Osteoblast (primary cell): ENCODE data around the gene DOCK1. TPM values are rescaled to one million over a fixed set of nuclear protein-coding genes. Genes with fewer than 3 reads are reported as not detected.
A peak's percentile ranks its signal among the peaks of the same experiment; 100 is the strongest.

ENCODE experiments used
- DNase-seq: peaks from one replicate; pipeline ENCODE4 v3.0.0; 2011; ENCODE audit warnings: low spot score, mixed read lengths; ENCODE audit not compliant: insufficient read length; ENCODE audit errors: missing footprints
- H2AFZ ChIP-seq: 2 replicates; pipeline ENCODE4 v1.6.0; 2011; ENCODE audit warnings: mild to moderate bottlenecking, low read length
- H3K27ac ChIP-seq: 2 replicates; pipeline ENCODE4 v1.5.1; 2011; ENCODE audit warnings: mild to moderate bottlenecking, low read depth, low read length, moderate library complexity
- H3K27me3 ChIP-seq: 2 replicates; pipeline ENCODE4 v1.6.0; 2012; ENCODE audit warnings: mild to moderate bottlenecking, control low read depth, inconsistent platforms, low read length, moderate library complexity; ENCODE audit not compliant: insufficient read depth
- H3K36me3 ChIP-seq: 2 replicates; pipeline ENCODE4 v1.5.1; 2011; ENCODE audit warnings: mild to moderate bottlenecking, low read length, control low read depth, moderate library complexity; ENCODE audit not compliant: insufficient read depth
- H3K4me1 ChIP-seq: 2 replicates; pipeline ENCODE4 v1.5.1; 2011; ENCODE audit warnings: mild to moderate bottlenecking, low read length, control low read depth, moderate library complexity; ENCODE audit not compliant: insufficient read depth
- H3K4me2 ChIP-seq: 2 replicates; pipeline ENCODE4 v1.6.0; 2011; ENCODE audit warnings: mild to moderate bottlenecking, low read length; ENCODE audit not compliant: insufficient read depth
- H3K4me3 ChIP-seq: fragments of 200-600 bp; sonication (generic); 3 replicates; pipeline ENCODE4 v1.5.1; 2012; ENCODE audit warnings: mild to moderate bottlenecking, low read length, inconsistent platforms; ENCODE audit not compliant: insufficient read depth
- H3K79me2 ChIP-seq: 2 replicates; pipeline ENCODE4 v1.6.0; 2012; ENCODE audit warnings: mild to moderate bottlenecking, low read length, control low read depth, inconsistent platforms; ENCODE audit not compliant: insufficient read depth
- H3K9me3 ChIP-seq: 2 replicates; pipeline ENCODE4 v1.5.1; 2011; ENCODE audit warnings: low read depth, low read length, control low read depth
- H4K20me1 ChIP-seq: 2 replicates; pipeline ENCODE4 v1.6.0; 2012; ENCODE audit warnings: mild to moderate bottlenecking, low read length, control low read depth; ENCODE audit not compliant: insufficient read depth
- total RNA-seq: library from RNA; depleted of rRNA; stranded (reverse); fragments of >200 nt; gene quantifications from 2 replicates; pipeline ENCODE4 v1.2.3, GENCODE V29; 2012
- TF ChIP-seq, protein P1 (sequence below): IDR thresholded peaks from 2 replicates; pipeline ENCODE4 v1.5.1; 2011; ENCODE audit warnings: mild to moderate bottlenecking, low read depth, low read length, moderate library complexity; ENCODE audit errors: extremely low read depth

The DOCK1 gene
- total RNA-seq, 1 donor, result 80.3 TPM

DNA sequence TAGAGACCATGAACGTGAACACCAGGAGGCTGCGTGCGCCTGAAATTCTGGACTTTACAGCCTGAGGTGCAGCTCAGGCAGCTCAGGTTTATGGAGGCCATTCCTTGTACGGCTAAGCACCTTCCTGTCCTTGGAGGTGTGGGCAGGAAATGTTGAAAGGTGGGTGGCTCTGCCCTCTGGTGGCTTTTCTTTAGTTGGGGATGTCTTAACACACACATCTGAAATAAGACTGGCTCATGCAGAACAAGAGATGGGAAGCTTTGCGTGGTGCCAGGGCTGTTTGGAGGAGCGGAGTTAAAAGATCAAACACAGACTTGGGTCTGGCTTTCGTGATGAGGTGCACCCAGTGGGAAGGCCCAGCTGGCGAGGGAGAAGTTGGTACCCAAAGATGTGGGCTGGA lies 64.1 kb downstream of the DOCK1 start:
- TF ChIP-seq, protein P1, sequence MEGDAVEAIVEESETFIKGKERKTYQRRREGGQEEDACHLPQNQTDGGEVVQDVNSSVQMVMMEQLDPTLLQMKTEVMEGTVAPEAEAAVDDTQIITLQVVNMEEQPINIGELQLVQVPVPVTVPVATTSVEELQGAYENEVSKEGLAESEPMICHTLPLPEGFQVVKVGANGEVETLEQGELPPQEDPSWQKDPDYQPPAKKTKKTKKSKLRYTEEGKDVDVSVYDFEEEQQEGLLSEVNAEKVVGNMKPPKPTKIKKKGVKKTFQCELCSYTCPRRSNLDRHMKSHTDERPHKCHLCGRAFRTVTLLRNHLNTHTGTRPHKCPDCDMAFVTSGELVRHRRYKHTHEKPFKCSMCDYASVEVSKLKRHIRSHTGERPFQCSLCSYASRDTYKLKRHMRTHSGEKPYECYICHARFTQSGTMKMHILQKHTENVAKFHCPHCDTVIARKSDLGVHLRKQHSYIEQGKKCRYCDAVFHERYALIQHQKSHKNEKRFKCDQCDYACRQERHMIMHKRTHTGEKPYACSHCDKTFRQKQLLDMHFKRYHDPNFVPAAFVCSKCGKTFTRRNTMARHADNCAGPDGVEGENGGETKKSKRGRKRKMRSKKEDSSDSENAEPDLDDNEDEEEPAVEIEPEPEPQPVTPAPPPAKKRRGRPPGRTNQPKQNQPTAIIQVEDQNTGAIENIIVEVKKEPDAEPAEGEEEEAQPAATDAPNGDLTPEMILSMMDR, result peak; percentile 25
- no peak overlapping the region for H3K4me2 ChIP-seq
- peaks cover 71% of the 10 kb centered on the region for H3K79me2 ChIP-seq
- H3K27ac ChIP-seq, result no peak overlapping the region
- DNase-seq, result no peak
- peaks cover 33% of the 10 kb centered on the region for H4K20me1 ChIP-seq
- no peak overlapping the region for H2AFZ ChIP-seq
- H3K4me3 ChIP-seq, result no peak overlapping the region
- peaks cover 9% of the 10 kb centered on the region for H3K36me3 ChIP-seq
- H3K27me3 ChIP-seq, result no peaks in the 10 kb centered on the region
- peaks cover 23% of the 10 kb centered on the region for H3K4me1 ChIP-seq
- no peaks in the 10 kb centered on the region for H3K9me3 ChIP-seq

DNA sequence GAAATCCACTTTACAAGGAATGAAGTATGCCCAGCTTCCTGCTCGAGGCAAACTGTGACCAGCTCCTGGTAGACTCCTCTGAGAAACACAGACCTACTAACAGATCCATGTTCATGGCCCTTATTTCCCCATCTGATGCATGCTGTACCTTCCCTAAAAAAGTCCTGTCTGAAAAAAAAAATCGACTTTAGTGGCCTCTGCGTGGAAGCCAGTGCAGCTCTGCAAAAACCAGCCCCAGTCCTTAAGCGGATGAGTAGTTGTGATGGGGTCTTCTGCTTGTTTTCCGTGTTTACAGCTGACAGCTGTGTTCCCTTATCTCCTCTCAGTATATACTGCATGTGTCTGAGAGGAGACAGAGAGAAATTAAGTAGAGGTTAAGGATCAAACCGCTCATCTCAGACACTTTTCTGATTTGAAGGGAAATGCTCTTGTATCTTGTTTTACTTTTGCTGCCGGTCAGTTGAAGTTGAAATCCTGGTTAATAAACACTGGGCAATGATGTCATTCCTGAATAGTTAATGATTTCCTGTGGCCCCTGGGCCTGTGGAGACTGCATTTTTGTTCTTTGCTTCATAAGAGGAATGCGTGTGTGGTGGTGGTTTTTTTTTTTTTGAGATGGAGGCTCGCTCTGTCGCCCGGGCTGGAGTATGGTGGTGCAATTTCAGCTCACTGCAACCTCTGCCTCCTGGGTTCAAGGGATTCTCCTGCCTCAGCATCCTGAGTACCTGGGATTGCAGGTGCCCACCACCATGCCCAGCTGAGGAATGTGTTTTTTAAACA lies 67.6 kb downstream of the DOCK1 start:
- Histone ChIP-seq H3K27ac (peak overlapping the region; percentile 86), H4K20me1 (peaks cover 20% of the 10 kb centered on the region), H3K36me3 (peaks cover 21% of the 10 kb centered on the region), H3K9me3 (no peaks in the 10 kb centered on the region), H3K79me2 (peaks cover 65% of the 10 kb centered on the region), H3K4me2 (peak overlapping the region; percentile 80), H3K27me3 (no peaks in the 10 kb centered on the region), H2AFZ (peak overlapping the region; percentile 68), H3K4me1 (peaks cover 23% of the 10 kb centered on the region), H3K4me3 (peak overlapping the region; percentile 57)
- peak; percentile 90 for DNase-seq
- TF ChIP-seq, protein P1, result no peak

DNA sequence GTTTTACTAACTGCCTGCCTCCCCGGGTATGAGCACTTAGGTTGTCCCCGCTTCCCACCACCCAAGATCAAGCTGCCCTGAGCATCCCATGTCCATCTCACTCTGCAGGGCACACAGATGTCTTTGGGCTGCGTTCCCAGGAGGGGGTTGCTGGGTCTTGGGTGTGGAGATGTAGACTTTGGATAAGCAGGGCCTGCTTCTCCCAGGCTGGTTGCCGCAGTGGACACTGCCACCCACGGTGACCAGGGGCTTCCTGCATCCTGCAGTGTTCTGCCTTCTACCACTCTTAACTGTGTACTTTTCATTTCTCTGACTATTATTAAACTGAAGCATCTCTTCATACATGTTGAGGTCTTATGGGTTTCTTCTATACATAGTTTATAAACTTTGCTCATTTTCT lies 70.0 kb downstream of the DOCK1 start:
- Histone ChIP-seq H2AFZ (no peak overlapping the region), H3K4me1 (peaks cover 23% of the 10 kb centered on the region), H4K20me1 (peaks cover 16% of the 10 kb centered on the region), H3K9me3 (no peaks in the 10 kb centered on the region), H3K27me3 (no peaks in the 10 kb centered on the region), H3K4me2 (no peak overlapping the region), H3K4me3 (no peak overlapping the region), H3K36me3 (peaks cover 26% of the 10 kb centered on the region), H3K27ac (no peak overlapping the region), H3K79me2 (peaks cover 42% of the 10 kb centered on the region)
- no peak for DNase-seq
- TF ChIP-seq, protein P1, result no peak

DNA sequence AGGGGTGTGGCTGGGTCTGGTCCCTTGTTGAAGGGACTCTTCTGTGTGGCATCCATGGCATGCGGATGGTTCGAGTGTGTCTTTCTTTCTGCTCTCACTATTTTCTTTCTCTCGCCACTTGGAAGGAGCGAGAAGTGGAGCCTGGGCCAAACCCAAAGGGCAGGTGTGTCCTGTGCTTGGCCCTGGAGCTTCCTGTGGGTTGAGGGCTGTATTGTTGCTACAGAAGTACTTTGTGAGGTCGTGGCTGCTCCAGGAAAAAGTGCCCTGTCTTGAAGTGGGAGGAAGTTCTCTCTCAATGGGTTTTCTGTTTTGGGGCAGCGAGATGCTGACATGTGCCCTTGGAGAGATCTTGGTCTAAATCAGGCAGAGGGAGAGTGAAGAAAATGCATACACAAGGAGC lies 72.0 kb downstream of the DOCK1 start:
- Histone ChIP-seq H3K27ac (no peak overlapping the region), H2AFZ (no peak overlapping the region), H3K4me1 (peaks cover 21% of the 10 kb centered on the region), H3K4me3 (no peak overlapping the region), H3K4me2 (no peak overlapping the region), H3K9me3 (no peaks in the 10 kb centered on the region), H4K20me1 (peaks cover 16% of the 10 kb centered on the region), H3K27me3 (no peaks in the 10 kb centered on the region), H3K79me2 (peaks cover 35% of the 10 kb centered on the region), H3K36me3 (peaks cover 22% of the 10 kb centered on the region)
- TF ChIP-seq, protein P1, result no peak
- no peak for DNase-seq
